ENCODE results near the gene TEC.

The TEC gene

DNA sequence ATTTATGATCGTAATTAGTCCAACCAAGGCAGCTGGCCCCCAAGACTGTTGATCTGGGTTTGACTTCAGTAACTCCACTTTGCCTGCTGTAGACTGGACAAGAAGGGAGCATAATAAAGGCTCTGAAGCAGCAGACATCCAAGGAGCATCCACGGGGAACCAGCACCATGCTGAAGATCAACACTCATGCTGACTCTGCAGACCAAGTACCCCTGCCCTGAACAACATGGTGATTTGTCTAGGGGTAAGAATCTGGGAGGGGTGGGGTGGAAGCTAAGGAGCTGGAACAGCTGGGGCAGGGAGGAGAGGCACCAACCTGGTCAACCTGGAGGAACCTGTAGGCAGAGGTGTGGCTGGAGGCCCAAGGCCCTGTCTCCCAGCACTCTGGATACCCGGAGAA lies 2.1 kb downstream of the TEC start:
- no peak for DNase-seq

DNA sequence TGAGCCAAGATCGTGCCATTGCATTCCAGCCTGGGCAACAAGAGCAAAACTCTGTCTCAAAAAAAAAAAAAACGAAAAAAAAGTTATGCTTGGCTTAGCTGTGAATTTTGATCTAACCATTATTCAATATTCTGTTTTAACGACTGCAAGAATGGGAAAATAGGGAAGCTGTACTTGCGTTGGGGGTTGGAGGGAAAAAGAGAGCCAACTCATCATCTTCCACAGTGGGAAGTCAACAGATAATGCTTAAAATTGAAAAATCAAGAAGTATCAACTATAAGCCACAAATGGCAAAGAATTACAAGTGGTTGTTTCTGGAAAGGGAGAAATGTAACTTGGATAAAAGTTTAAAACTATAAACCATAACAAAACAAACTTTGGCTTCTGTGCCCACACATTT lies 2.9 kb downstream of the TEC start:
- DNase-seq = no peak

DNA sequence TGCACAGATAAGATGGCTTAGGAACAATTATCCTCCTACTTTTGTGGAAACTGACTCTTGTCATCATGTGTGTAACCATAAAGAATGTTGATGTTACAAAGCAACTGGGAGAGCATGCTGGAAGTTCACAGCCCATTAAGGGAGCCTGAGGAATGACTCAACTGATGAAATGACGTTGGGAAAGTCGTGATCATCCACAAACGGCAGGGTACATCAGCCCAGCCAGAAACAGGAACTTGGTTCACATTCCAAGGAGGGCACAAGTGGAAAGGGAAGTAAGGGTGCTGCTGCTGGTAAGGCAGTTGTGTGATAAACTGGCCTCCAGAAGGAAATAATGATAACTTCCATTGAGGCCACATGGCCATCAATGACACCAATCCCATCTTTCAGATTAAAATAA lies 6.7 kb downstream of the TEC start:
- DNase-seq = no peak

DNA sequence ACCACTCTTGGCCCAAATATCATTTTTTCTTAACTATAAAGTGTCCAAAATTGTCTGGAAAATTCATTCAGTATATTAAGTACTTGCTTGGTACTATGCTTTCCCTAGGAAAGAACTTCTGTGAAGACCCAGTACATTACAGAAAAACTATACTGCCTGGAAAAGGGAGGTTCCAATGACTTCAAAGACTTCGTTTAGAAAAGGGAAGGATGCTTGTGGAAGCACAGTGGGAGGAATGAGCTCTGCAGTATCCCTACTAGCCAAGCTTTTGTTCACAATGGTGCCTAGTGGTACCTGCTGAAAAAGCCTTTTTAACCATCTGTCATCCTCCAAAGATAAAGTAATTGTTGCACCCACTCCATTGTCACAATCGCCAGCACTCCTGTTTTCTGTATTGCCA lies 7.2 kb downstream of the TEC start:
- DNase-seq = no peak

GRCh38 chr4:48261281-48261680 lies 8.4 kb downstream of the TEC start:
- no peak for DNase-seq

DNA sequence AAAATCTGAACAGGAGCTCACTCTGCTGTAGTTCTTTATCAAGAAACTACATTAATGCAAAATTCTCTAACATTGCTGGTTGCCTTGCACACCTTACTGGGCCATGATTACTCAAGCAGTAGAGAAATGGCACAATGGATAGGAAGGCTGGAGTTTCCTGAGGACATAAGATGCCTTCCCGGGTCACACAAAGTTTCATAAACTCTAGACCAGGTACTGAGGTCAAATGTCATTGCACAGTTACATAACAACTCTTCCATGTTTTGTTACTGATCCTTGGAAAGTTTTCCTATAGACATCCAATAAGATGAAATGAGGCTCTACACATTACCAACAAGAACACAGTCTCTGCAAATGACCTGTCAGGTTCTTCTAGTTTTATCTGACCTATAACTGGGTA lies 9.9 kb downstream of the TEC start:
- no peak for DNase-seq

DNA sequence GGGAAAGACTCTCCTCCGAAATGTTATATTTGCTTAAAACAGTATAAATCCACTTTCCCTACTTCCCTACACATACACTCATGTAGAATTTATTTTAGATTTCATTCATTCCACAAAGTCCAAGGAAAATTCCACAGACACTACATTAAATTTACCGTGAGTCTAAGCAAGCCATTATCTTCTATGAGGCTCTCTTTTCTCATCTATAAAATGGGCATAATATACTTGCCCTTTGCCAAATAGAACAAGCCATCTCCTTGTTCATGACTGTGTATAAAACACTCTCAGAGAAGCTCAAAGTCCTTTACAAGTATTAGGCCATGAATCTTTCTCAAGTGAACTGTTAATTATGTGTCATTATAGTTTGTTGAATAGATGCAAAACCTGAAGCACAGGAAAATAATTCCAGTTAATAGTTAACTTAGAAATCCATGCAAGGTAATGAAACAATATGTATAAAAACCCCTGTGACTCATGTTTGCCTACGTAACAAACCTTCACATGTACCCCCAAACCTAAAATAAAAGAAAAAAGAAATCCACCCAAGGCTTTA lies 10.7 kb downstream of the TEC start:
- no peak for DNase-seq

- no peak for DNase-seq
Measured at GRCh38 chr4:48255959-48256342, 13.7 kb downstream of the TEC start.

GRCh38 chr4:48255072-48255958 lies 14.3 kb downstream of the TEC start:
- DNase-seq = no peak

- DNase-seq = no peak
Measured at GRCh38 chr4:48254381-48255071, 15.1 kb downstream of the TEC start.

DNA sequence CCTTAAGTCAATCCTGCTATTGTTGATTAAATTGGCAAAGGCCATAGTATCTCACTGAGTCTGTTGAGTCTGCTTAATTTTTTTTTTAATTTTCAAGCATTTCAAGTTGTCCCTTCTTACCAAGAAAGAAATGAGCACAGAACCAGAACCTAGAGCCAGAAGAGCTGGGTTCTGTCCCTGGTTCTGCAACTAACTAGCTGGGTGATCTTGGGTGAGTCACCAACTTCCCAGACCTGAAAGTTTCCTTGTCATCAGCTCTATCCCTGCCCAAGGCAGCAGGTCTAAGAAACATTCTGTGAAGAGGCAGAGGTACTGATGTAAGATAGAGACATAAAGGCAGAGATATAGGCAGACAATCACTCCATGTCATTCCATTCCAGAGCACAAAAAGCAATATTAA lies 17.3 kb downstream of the TEC start:
- DNase-seq = no peak

DNA sequence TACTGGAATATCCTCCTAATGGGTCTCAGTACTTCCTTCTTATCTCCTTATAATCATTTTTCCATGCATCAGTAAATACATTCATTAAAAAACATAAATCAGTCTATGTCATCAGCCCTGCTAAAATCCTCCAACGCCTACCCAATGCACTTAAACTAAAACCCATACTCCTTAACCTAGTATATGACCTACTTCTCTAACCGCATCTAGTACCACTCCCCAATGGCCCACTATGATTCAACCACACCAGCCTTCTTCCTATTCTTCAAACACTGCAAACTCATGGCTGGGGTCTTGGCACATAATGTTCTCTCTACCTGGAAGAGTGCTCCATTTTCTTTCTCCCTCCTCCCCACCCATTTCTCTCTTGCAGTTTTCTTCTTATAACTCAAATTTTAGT lies 18.7 kb downstream of the TEC start:
- DNase-seq = no peak

GRCh38 chr4:48250343-48250742 lies 19.3 kb downstream of the TEC start:
- no peak for DNase-seq

DNA sequence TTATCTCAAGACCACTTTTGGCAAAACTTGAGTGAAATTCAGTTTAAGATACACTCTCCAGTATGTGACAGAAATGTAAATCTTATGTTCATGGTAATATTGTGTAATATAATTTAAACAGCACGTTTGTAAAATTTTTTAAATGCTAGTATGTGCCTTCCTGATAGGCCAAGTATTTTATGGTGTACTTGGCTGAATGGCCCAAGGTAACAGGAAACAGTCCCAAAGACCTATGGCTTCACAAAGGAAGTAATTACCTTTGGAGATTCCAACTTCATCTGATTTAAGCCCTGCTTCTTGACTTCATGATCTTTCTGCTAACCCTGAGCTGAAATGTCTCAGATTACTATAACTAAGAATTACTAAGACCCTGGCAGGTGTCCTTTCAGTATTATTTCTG lies 20.3 kb downstream of the TEC start:
- no peak for DNase-seq

GRCh38 chr4:48248559-48248953 lies 21.1 kb downstream of the TEC start:
- no peak for DNase-seq

DNA sequence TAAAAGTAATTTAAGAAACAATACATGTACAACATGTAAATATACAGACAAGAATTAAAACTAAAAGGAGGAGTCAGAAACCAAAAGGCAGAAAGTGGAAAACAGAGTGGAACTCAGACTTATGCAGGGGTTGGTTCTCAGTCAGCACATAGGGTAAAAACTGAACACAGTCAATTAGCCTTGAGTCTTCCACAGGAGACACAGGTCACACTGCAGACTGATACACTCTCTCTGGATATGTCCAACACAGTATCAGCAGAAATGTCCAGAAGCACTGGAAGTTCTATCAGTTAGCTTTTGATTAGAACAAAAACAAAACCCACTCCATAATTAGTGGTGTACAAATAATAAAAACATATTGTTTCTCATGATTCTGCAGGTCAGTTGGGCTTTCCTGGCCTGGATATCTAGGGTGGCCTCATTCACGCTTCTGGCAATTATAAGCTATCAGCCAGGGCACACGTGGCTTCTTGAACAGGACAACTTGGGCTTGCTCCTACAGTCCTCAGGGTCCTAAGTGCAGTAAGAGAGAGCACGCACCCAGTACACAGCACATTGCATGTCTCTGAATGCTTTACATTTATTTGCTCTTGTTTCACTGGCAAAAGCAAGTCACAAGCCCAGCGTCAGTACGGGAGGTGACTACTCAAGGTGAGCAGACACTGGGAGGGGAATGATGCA lies 21.6 kb downstream of the TEC start:
- no peak for DNase-seq

DNA sequence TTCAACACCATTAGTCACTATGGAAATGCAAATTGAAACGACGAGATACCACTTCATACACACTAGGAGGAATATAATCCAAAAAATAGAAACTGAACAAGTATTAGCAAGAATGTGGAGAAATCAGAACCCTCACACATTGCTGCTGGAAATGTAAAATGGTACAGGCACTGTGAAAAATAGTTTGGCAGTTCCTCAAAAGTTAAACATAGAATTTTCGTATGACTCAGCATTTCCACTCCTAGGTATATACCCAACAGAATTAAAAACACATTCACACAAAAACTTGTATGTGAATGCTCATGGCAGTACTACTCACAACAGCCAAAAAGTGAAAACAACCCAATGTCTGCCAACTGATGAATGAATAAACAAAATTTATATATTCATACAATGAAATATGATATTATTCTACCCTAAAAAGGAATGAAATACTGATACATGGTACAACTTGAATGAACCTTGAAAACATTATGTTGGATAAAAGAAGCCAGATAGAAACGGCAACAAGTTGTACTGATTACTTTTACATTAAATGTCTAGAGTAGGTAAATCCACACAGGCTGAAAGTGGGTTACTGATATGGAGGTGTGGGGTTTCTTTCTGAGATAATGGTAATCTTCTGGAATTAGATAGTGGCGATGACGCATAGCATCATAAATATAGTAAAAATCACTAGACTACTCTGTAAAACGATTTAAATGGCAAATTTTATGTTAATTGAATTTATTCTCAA lies 22.3 kb downstream of the TEC start:
- no peak for DNase-seq

GRCh38 chr4:48244665-48245064 lies 25.0 kb downstream of the TEC start:
- no peak for DNase-seq

DNA sequence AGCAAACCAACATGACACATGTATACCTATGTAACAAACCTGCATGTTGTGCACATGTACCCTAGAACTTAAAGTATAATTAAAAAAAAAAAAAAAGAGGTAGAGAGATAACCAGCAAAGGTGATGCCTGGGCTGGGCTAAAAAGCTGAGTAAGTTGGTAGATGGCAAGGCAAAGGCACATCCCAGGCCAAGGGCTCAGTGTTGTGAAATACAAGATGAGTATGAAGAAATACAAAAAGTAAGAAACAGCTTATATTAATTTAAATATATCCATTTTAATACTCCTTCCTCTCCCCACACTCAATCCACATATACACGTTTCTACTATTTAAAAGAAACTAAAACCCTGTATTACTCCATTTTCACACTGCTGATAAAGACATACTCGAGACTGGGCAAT lies 25.8 kb downstream of the TEC start:
- DNase-seq = no peak

DNA sequence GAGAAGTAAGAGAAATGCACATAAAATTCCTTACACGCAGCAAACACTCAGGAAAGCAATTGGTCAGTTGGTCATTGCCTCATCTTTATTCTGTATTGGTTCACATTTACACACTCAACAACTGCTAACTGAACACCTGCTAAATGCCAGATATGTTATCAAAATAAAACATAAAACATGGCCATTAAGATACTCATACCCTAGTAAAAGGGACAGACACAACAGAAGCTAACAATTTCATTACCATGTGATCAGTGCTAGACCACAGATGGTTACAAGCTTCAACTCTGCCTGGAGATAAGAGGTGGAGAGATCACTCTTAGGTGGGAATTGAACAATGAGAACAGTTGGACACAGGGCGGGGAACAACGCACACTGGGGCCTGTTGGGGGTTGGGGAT lies 26.2 kb downstream of the TEC start:
- no peak for DNase-seq

GRCh38 chr4:48242511-48243195 lies 27.0 kb downstream of the TEC start:
- DNase-seq = no peak

- DNase-seq = no peak
Measured at GRCh38 chr4:48241731-48242130, 27.9 kb downstream of the TEC start.
